H1 (cell line): Measurements from ENCODE around the gene DLG5. TPM values are rescaled to one million over a fixed set of nuclear protein-coding genes. Genes with fewer than 3 reads are reported as not detected.

ENCODE experiments used
- ASH2L ChIP-seq: fragments of 200-600, 300-600 bp; sonication (generic); IDR thresholded peaks from one replicate; pipeline ENCODE4 v1.7.1; 2017; ENCODE audit warnings: low read length
- SP2 ChIP-seq: IDR thresholded peaks from 2 replicates; pipeline ENCODE4 v1.6.1; 2012; ENCODE audit warnings: mild to moderate bottlenecking, low read length, inconsistent platforms
- polyA plus RNA-seq, 7 experiments: library from polyadenylated mRNA; depleted of rRNA in 3 of 7; stranded (reverse) in 5 of 7; unstranded in 2 of 7; fragments of >200 nt in 5 of 7; fragments of 200-250 nt in 2 of 7; gene quantifications; 1 replicate in 5 of 7; 2 replicates in 1 of 7; 4 replicates in 1 of 7; pipeline versions ENCODE4 v1.2.1 to v1.2.3, GENCODE V29; 2011 to 2013; ENCODE audit warnings: missing spikeins in 2 of 7, mixed read lengths in 2 of 7
- total RNA-seq: library from RNA; stranded (reverse); fragmentation: NEBNext Ultra II Directional; extraction: Animal tissue kit (Norgen Biotek cat#: 25700); gene quantifications from 2 replicates; pipeline ENCODE4 v1.2.1, GENCODE V29; 2021

Gene DLG5
- total and polyA plus RNA-seq, 2 of the 8 experiments (the other 6 are each of a cell fraction or from before 2014, with no cell fraction given), result 15.6 to 71.4 TPM

DNA sequence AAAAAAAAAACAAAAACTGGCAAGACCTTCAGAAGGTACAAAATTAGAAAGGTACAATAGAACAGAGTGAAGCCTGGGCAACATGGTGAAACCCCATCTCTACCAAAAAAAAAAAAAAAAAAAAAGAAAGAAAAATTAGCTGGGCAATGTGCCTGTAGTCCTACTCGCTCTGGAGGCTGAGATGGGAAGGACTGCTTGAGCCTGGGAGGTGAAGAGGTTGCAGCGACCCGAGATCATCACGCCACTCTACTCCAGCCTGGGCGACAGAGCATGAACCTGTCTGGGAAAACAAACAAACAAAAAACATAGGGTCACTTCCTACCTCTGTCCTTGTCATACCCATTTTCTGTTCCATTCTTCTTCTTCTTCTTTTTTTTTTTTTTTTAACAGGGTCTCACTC, 45.6 kb upstream of the DLG5 start (continued):
- no peak for TF ChIP-seq ASH2L
- no peak for TF ChIP-seq SP2
- TF ChIP-seq, all 59 proteins: peak for 0
